ENCODE results near the gene MTFR1L. TPM values are rescaled to one million over a fixed set of nuclear protein-coding genes. Genes with fewer than 3 reads are reported as not detected.

MTFR1L gene
- total RNA-seq, 2 experiments from 2014 or later = 35.3 to 43.4 TPM

DNA sequence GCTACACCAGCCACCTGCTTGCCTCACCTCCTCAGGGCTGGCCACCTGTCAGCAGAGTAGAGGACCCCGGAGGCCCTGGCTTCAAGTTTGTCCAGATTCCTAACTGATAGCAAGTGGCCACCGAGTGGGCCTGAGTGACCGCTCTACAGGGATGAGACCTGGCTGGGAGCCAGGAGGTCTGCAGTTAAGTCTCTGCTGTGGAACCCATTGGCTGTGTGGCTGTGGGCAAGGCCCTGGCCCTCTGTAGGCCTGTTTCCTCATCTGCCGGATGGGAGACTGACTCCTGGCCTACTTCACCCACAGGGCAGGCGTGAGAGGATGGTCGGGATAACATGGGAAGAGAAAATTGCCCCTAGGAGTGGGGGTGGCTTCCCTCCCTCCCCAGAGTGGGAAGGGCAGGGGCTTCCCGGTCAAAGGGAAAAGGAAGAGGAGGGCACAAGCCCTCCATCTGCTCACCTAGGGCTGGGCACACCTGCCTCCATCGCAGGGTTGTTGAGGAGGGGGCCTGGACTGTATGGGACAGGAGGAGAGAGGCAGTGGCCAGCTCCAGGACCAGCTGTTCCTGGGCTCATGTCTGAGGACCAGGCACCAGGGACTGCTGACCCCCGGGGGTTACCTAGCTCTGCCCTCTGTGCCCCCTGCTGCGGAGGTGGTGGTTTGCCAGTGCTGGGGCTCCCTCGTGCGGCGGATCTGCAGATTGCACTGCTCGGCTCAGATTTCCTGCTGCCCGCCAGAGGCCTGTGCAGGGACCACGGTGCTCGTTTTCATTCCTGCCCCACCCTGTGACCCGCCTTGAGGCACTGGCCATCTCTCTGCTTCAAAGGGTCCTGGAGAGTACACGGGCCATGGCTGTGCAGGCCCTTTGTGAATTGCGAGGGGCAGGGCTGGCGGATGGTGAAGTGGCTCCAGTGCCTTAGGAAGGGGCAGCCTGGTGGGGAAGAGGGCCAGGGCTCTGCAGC lies 9.1 kb upstream of the MTFR1L start:
- Histone ChIP-seq H3K79me2 (ENCODE audit: insufficient read depth, low read depth, low read length) (no peaks in the 10 kb centered on the region), H3K4me3 (ENCODE audit: low read depth, low read length, poor library complexity, severe bottlenecking) (no peak overlapping the region), H4K20me1 (ENCODE audit: insufficient read depth, low read length) (no peaks in the 10 kb centered on the region), H3K4me2 (ENCODE audit: low read length) (peak overlapping the region; percentile 61), H3K36me3 (ENCODE audit: insufficient read depth, low read length) (no peaks in the 10 kb centered on the region), H3K9me3 (ENCODE audit: low read length) (no peaks in the 10 kb centered on the region), H3K4me1 (ENCODE audit: insufficient read depth, low read length, poor library complexity, severe bottlenecking) (peaks cover 21% of the 10 kb centered on the region), H3K9me2 (ENCODE audit: insufficient read depth, low read length) (no peaks in the 10 kb centered on the region), H3K27ac (ENCODE audit: low read depth, low read length, poor library complexity, severe bottlenecking) (peak overlapping the region; percentile 43), H2AFZ (ENCODE audit: low read length) (peak overlapping the region; percentile 52; the same call in 1 of the 2 replicates)
- peak; percentile 76 for DNase-seq (ENCODE audit: low spot score)
- POLR2A ChIA-PET = interaction anchor here (0.5 to 1.4 kb wide), 4 partner anchors 9 to 290 kb away, joined by 3 to 6 read pairs (median 4); partner anchors contain the start of genes MTFR1L and SELENON
- no TSS peak for BruUV-seq (replicated peaks)
- TF ChIP-seq, protein P1, sequence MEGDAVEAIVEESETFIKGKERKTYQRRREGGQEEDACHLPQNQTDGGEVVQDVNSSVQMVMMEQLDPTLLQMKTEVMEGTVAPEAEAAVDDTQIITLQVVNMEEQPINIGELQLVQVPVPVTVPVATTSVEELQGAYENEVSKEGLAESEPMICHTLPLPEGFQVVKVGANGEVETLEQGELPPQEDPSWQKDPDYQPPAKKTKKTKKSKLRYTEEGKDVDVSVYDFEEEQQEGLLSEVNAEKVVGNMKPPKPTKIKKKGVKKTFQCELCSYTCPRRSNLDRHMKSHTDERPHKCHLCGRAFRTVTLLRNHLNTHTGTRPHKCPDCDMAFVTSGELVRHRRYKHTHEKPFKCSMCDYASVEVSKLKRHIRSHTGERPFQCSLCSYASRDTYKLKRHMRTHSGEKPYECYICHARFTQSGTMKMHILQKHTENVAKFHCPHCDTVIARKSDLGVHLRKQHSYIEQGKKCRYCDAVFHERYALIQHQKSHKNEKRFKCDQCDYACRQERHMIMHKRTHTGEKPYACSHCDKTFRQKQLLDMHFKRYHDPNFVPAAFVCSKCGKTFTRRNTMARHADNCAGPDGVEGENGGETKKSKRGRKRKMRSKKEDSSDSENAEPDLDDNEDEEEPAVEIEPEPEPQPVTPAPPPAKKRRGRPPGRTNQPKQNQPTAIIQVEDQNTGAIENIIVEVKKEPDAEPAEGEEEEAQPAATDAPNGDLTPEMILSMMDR (conservative IDR thresholded peaks at IDR 0.05; ENCODE audit: low read length) = peak; percentile 94
- TF ChIP-seq EZH2phosphoT487 (IDR thresholded peaks at IDR 0.05; ENCODE audit: borderline replicate concordance, low read depth, low read length) = no peak
- CTCF ChIA-PET (ENCODE audit: unreplicated experiment) = interaction anchor here (0.6 to 1.7 kb wide), 7 partner anchors 10 to 290 kb away, joined by 3 to 7 read pairs (median 4); partner anchors contain the start of gene SELENON
- intact Hi-C loops (cut with micrococcal nuclease; ENCODE audit: unreplicated experiment) = loop anchor here (1.0 to 5.0 kb wide), 4 partner anchors 193 to 306 kb away; partner anchors contain the start of gene MAN1C1

DNA sequence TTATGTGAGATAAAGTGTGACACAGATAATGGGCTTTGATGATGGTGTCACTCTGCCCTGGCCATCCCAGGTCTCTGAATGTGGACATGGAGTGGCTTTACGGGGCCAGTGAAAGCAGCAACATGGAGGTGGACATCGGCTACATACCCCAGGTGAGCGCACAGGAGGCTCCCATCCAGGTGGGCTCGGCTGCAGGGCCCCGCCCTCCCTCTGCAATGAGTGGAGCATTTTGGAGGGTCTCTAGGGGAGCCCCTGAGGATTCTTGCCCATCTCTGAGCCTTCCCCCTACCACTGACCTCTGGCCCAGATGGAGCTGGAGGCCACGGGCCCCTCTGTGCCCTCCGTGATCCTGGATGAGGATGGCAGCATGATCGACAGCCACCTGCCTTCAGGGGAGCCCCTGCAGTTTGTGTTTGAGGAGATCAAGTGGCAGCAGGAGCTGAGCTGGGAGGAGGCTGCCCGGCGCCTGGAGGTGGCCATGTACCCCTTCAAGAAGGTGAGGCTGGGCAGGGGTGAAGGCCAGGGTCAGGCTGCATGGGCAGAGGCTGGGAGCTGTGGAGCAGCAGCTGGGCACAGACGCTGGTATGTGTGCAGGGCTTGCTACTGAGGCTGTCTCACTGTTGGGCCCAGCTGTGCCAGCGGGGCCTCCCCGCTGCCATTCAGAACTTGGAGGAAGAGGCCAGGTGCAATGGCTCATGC lies 8.2 kb upstream of the MTFR1L start:
- Histone ChIP-seq H2AFZ (ENCODE audit: low read length) (no peak overlapping the region), H3K9me2 (ENCODE audit: insufficient read depth, low read length) (no peaks in the 10 kb centered on the region), H3K4me1 (ENCODE audit: insufficient read depth, low read length, poor library complexity, severe bottlenecking) (peaks cover 21% of the 10 kb centered on the region), H3K9me3 (ENCODE audit: low read length) (no peaks in the 10 kb centered on the region), H3K79me2 (ENCODE audit: insufficient read depth, low read depth, low read length) (no peaks in the 10 kb centered on the region), H3K36me3 (ENCODE audit: insufficient read depth, low read length) (no peaks in the 10 kb centered on the region), H3K4me2 (ENCODE audit: low read length) (no peak overlapping the region), H3K4me3 (ENCODE audit: low read depth, low read length, poor library complexity, severe bottlenecking) (no peak overlapping the region), H3K27ac (ENCODE audit: low read depth, low read length, poor library complexity, severe bottlenecking) (no peak overlapping the region), H4K20me1 (ENCODE audit: insufficient read depth, low read length) (no peaks in the 10 kb centered on the region)
- no TSS peak for BruUV-seq (replicated peaks)
- no peak for DNase-seq (ENCODE audit: low spot score)
- ChIA-PET CTCF (ENCODE audit: unreplicated experiment) (interaction anchor here (1.0 kb wide), 1 partner anchor 11 kb away, joined by 5 read pairs; the partner anchor contains the start of gene SELENON), POLR2A (interaction anchor here (0.5 to 1.1 kb wide), 2 partner anchors 253 to 291 kb away, joined by 3 to 4 read pairs; no protein-coding TSS in a partner anchor)
- intact Hi-C loops (cut with micrococcal nuclease; ENCODE audit: unreplicated experiment) = loop anchor here (5.0 kb wide), 2 partner anchors 194 to 289 kb away; partner anchors contain the start of gene MAN1C1
- TF ChIP-seq, protein P1 (conservative IDR thresholded peaks at IDR 0.05; ENCODE audit: low read length) = no peak
- TF ChIP-seq EZH2phosphoT487 (IDR thresholded peaks at IDR 0.05; ENCODE audit: borderline replicate concordance, low read depth, low read length) = no peak

All from OCI-LY7 (cell line).